Osteoblast (primary cell): ENCODE data around the gene ADGRV1. TPM values are rescaled to one million over a fixed set of nuclear protein-coding genes. Genes with fewer than 3 reads are reported as not detected.

Experiments
- DNase-seq: peaks from one replicate; pipeline ENCODE4 v3.0.0; 2011; ENCODE audit warnings: low spot score, mixed read lengths; ENCODE audit not compliant: insufficient read length; ENCODE audit errors: missing footprints
- H2AFZ ChIP-seq: 2 replicates; pipeline ENCODE4 v1.6.0; 2011; ENCODE audit warnings: mild to moderate bottlenecking, low read length
- H3K27ac ChIP-seq: 2 replicates; pipeline ENCODE4 v1.5.1; 2011; ENCODE audit warnings: mild to moderate bottlenecking, low read depth, low read length, moderate library complexity
- H3K27me3 ChIP-seq: 2 replicates; pipeline ENCODE4 v1.6.0; 2012; ENCODE audit warnings: mild to moderate bottlenecking, control low read depth, inconsistent platforms, low read length, moderate library complexity; ENCODE audit not compliant: insufficient read depth
- H3K36me3 ChIP-seq: 2 replicates; pipeline ENCODE4 v1.5.1; 2011; ENCODE audit warnings: mild to moderate bottlenecking, low read length, control low read depth, moderate library complexity; ENCODE audit not compliant: insufficient read depth
- H3K4me1 ChIP-seq: 2 replicates; pipeline ENCODE4 v1.5.1; 2011; ENCODE audit warnings: mild to moderate bottlenecking, low read length, control low read depth, moderate library complexity; ENCODE audit not compliant: insufficient read depth
- H3K4me2 ChIP-seq: 2 replicates; pipeline ENCODE4 v1.6.0; 2011; ENCODE audit warnings: mild to moderate bottlenecking, low read length; ENCODE audit not compliant: insufficient read depth
- H3K4me3 ChIP-seq: fragments of 200-600 bp; sonication (generic); 3 replicates; pipeline ENCODE4 v1.5.1; 2012; ENCODE audit warnings: mild to moderate bottlenecking, low read length, inconsistent platforms; ENCODE audit not compliant: insufficient read depth
- H3K79me2 ChIP-seq: 2 replicates; pipeline ENCODE4 v1.6.0; 2012; ENCODE audit warnings: mild to moderate bottlenecking, low read length, control low read depth, inconsistent platforms; ENCODE audit not compliant: insufficient read depth
- H3K9me3 ChIP-seq: 2 replicates; pipeline ENCODE4 v1.5.1; 2011; ENCODE audit warnings: low read depth, low read length, control low read depth
- H4K20me1 ChIP-seq: 2 replicates; pipeline ENCODE4 v1.6.0; 2012; ENCODE audit warnings: mild to moderate bottlenecking, low read length, control low read depth; ENCODE audit not compliant: insufficient read depth
- CTCF ChIP-seq: IDR thresholded peaks from 2 replicates; pipeline ENCODE4 v1.5.1; 2011; ENCODE audit warnings: mild to moderate bottlenecking, low read depth, low read length, moderate library complexity; ENCODE audit errors: extremely low read depth
- total RNA-seq: library from RNA; depleted of rRNA; stranded (reverse); fragments of >200 nt; gene quantifications from 2 replicates; pipeline ENCODE4 v1.2.3, GENCODE V29; 2012

ADGRV1 gene
- total RNA-seq, 1 donor = under 0.01 TPM

DNA sequence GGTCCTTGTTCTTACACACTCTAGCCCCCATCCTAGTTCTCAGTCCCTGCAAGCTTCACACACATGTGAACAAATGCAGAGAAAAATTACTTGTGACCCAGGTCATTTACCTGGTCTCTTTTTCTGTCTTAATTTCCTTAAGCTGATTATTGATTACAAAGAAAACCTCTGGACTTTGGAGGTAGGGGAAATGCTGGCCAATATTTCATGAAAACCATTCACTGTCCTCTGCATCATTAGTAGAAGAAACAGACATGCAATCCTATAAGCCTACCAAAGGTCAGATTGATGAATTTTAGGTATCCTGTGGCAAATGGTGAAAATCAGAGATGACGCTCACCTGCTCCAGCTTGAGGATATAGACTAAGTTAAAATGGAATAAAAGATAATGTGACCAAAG lies 457.7 kb downstream of the ADGRV1 start:
- Histone ChIP-seq H3K79me2 (no peaks in the 10 kb centered on the region), H3K27ac (no peak overlapping the region), H3K9me3 (no peaks in the 10 kb centered on the region), H3K4me1 (peaks cover 3% of the 10 kb centered on the region), H2AFZ (no peak overlapping the region), H3K4me2 (no peak overlapping the region), H3K36me3 (no peaks in the 10 kb centered on the region), H3K27me3 (peaks cover 7% of the 10 kb centered on the region), H4K20me1 (no peaks in the 10 kb centered on the region), H3K4me3 (no peak overlapping the region)
- DNase-seq = no peak
- TF ChIP-seq CTCF = no peak

DNA sequence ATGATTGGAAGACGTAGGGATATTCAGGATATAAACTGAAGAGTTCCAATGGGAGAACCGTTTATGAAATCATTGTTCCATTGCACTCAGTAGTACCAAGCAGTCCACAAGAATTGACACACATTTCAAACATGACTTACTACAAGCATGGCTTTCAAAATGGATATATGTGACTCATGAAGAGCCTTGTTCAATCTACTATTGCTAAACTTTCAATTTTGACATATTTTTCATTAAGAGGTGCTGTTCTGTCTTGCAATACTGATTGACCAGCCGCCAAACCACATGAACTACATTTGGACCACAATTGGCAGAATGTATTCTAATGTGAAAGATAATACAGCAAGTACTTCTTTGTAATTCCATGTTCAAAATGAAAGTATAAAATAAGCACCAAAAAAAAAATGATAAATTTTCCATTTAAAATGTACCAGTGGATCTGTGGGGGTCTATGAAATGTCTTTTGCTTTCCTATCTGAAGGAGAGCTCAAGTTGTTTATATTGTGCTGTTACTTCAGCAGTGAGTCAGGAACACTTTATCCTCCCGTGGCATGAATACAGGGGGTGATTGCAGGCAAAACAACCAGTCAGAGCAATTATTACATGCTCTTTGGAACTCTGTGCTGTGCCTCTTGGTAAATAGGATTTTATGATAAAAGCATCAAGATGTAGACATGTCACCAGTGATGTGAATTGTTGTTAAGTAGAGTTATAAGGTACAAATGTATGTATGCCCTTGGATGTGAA lies 458.5 kb downstream of the ADGRV1 start:
- Histone ChIP-seq H3K4me2 (peak overlapping the region; percentile 32), H3K9me3 (no peaks in the 10 kb centered on the region), H3K4me1 (peaks cover 3% of the 10 kb centered on the region), H3K27me3 (peaks cover 7% of the 10 kb centered on the region), H2AFZ (peak overlapping the region; percentile 50), H3K4me3 (no peak overlapping the region), H3K27ac (no peak overlapping the region), H3K36me3 (no peaks in the 10 kb centered on the region), H4K20me1 (no peaks in the 10 kb centered on the region), H3K79me2 (no peaks in the 10 kb centered on the region)
- no peak for TF ChIP-seq CTCF
- peak; percentile 75 for DNase-seq

GRCh38 chr5:91018200-91018599 lies 459.6 kb downstream of the ADGRV1 start:
- Histone ChIP-seq H3K4me2 (no peak overlapping the region), H3K4me3 (no peak overlapping the region), H3K79me2 (no peaks in the 10 kb centered on the region), H2AFZ (no peak overlapping the region), H3K27me3 (peaks cover 7% of the 10 kb centered on the region), H3K4me1 (peaks cover 3% of the 10 kb centered on the region), H3K9me3 (no peaks in the 10 kb centered on the region), H4K20me1 (no peaks in the 10 kb centered on the region), H3K36me3 (no peaks in the 10 kb centered on the region), H3K27ac (no peak overlapping the region)
- TF ChIP-seq CTCF = no peak
- DNase-seq = no peak

GRCh38 chr5:91018712-91019371 lies 460.2 kb downstream of the ADGRV1 start:
- no peak overlapping the region for H3K4me2 ChIP-seq
- no peaks in the 10 kb centered on the region for H3K36me3 ChIP-seq
- no peak for TF ChIP-seq CTCF
- no peak overlapping the region for H3K4me3 ChIP-seq
- no peaks in the 10 kb centered on the region for H3K9me3 ChIP-seq
- H2AFZ ChIP-seq = no peak overlapping the region
- peaks cover 7% of the 10 kb centered on the region for H3K27me3 ChIP-seq
- no peaks in the 10 kb centered on the region for H4K20me1 ChIP-seq
- H3K79me2 ChIP-seq = no peaks in the 10 kb centered on the region
- no peak for DNase-seq
- peaks cover 3% of the 10 kb centered on the region for H3K4me1 ChIP-seq
- no peak overlapping the region for H3K27ac ChIP-seq
